Transverse colon (tissue), 3 donors: ENCODE measurements around the gene LRP4.

Experiments
- EP300 ChIP-seq: sonication (generic); formaldehyde crosslinking; IDR thresholded peaks from one replicate; pipeline ENCODE4 v1.6.1; 2017; ENCODE audit warnings: antibody characterized with exemption, low read depth
- POLR2A ChIP-seq: fragments of 450-650 bp; IDR thresholded peaks from one replicate; pipeline ENCODE4 v1.6.1; 2016; ENCODE audit warnings: antibody characterized with exemption, mild to moderate bottlenecking, moderate library complexity
- TF ChIP-seq, protein P1 (sequence below), 5 experiments: fragments of 200-600 bp in 3 of 5; fragments of 450-650 bp in 2 of 5; sonication (generic) in 3 of 5; IDR thresholded peaks; 1 replicate in 2 of 5; 2 replicates in 3 of 5; pipeline ENCODE4 v1.5.1; 2016 to 2017; ENCODE audit warnings: antibody characterized with exemption in 5 of 5, inconsistent platforms in 3 of 5, mild to moderate bottlenecking in 2 of 5, moderate library complexity in 1 of 5

DNA sequence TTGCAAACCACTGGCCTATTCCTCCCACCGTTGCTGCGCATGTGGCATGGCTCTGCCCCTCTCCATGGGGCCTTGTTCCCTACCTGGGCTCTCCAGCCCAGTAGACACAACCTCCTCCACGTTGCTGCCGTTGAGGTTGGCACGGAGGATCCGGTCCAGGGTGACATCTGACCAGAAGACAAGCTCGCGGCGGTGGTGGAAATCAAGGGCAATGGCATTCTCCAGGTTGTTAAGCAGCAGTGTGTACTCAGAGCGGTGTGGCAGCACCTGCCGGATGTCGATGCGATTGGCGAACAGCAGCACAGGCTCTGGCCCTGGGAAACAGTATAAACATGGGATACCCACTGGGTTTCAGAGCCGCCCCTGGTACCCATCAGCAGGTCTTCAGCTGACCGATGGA lies 23.8 kb downstream of the LRP4 start:
- TF ChIP-seq, protein P1, sequence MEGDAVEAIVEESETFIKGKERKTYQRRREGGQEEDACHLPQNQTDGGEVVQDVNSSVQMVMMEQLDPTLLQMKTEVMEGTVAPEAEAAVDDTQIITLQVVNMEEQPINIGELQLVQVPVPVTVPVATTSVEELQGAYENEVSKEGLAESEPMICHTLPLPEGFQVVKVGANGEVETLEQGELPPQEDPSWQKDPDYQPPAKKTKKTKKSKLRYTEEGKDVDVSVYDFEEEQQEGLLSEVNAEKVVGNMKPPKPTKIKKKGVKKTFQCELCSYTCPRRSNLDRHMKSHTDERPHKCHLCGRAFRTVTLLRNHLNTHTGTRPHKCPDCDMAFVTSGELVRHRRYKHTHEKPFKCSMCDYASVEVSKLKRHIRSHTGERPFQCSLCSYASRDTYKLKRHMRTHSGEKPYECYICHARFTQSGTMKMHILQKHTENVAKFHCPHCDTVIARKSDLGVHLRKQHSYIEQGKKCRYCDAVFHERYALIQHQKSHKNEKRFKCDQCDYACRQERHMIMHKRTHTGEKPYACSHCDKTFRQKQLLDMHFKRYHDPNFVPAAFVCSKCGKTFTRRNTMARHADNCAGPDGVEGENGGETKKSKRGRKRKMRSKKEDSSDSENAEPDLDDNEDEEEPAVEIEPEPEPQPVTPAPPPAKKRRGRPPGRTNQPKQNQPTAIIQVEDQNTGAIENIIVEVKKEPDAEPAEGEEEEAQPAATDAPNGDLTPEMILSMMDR (IDR thresholded peaks at IDR 0.05): no peak
- no peak for TF ChIP-seq EP300
- TF ChIP-seq POLR2A: no peak
